GM12878 (cell line): ENCODE data around the gene AGAP3. TPM values are rescaled to one million over a fixed set of nuclear protein-coding genes. Genes with fewer than 3 reads are reported as not detected.

Experiments
- ATAC-seq: fragments of 200-7000 bp; cut with Tn5 transposase; 3 replicates; pipeline ENCODE4 v1.9.1; 2020; ENCODE audit warnings: mild to moderate bottlenecking, moderate library complexity
- BruUV-seq: library from RNA; stranded (reverse); fragments of 400-500 nt; replicated peaks from 2 replicates; lab custom pipeline; 2021; lab: Mats Ljungman, UMichigan
- CTCF ChIA-PET: fragments of 300-600 bp; sonication (Branson Sonifier 250); formaldehyde crosslinking; extraction: SDS; loops from one replicate; lab custom pipeline; 2021; ENCODE audit warnings: inconsistent platforms; lab: Yijun Ruan, JAX
- POLR2A ChIA-PET: fragments of 350-600 bp; formaldehyde crosslinking; extraction: SDS; loops from one replicate; lab custom pipeline; 2021; ENCODE audit warnings: inconsistent platforms; lab: Charles Lee
- RAD21 ChIA-PET: fragments of 300-600 bp; sonication (Branson Sonifier 250); formaldehyde crosslinking; loops from one replicate; lab custom pipeline; 2023; ENCODE audit warnings: antibody characterized with exemption; ENCODE audit not compliant: unreplicated experiment; lab: Charles Lee
- SMC1A ChIA-PET: fragments of 300-600 bp; sonication (Branson Sonifier 250); formaldehyde crosslinking; loops from one replicate; lab custom pipeline; 2023; ENCODE audit not compliant: unreplicated experiment, uncharacterized antibody; lab: Charles Lee
- DNase-seq: peaks from one replicate; pipeline ENCODE4 v3.0.0-alpha.2; 2011; ENCODE audit warnings: low read depth, low spot score
- FAIRE-seq: peaks from 3 replicates; lab custom pipeline; 2011; peaks lifted over from hg19 to GRCh38; lab: Jason Lieb, UNC
- H2AFZ ChIP-seq: 2 replicates; pipeline ENCODE4 v1.6.0; 2011; ENCODE audit warnings: low read depth, low read length, control low read depth; ENCODE audit not compliant: control insufficient read depth
- H3K27ac ChIP-seq: 2 replicates; pipeline ENCODE4 v1.5.1; 2011; ENCODE audit warnings: control low read depth; ENCODE audit not compliant: control insufficient read depth, insufficient read depth
- H3K27me3 ChIP-seq, 2 experiments: replicated peaks in 1 of 2; 2 replicates each; pipeline versions ENCODE4 v1.6.0 to v1.6.1; 2011; ENCODE audit warnings: low read length in 1 of 2; ENCODE audit not compliant: control insufficient read depth in 2 of 2, insufficient read depth in 2 of 2
- H3K36me3 ChIP-seq, 2 experiments: 2 replicates each; pipeline ENCODE4 v1.5.1; 2011; ENCODE audit warnings: low read length in 1 of 2; ENCODE audit not compliant: control insufficient read depth in 2 of 2, insufficient read depth in 2 of 2
- H3K4me1 ChIP-seq: 2 replicates; pipeline ENCODE4 v1.6.1; 2011; ENCODE audit warnings: mild to moderate bottlenecking, low read length, moderate library complexity, mixed read lengths; ENCODE audit not compliant: control insufficient read depth, insufficient read depth
- H3K4me2 ChIP-seq: 2 replicates; pipeline ENCODE4 v1.6.0; 2011; ENCODE audit warnings: control low read depth; ENCODE audit not compliant: control insufficient read depth, insufficient read depth
- H3K4me3 ChIP-seq: fragments of 200-600 bp; sonication (generic); 2 replicates; pipeline ENCODE4 v1.5.1; 2016
- H3K79me2 ChIP-seq: 2 replicates; pipeline ENCODE4 v1.6.0; 2011; ENCODE audit warnings: low read length; ENCODE audit not compliant: control insufficient read depth, insufficient read depth
- H3K9ac ChIP-seq: 2 replicates; pipeline ENCODE4 v1.8.0; 2011; ENCODE audit warnings: low read length, control low read depth, mixed read lengths; ENCODE audit not compliant: control insufficient read depth, insufficient read depth
- H3K9me3 ChIP-seq: replicated peaks from 3 replicates; pipeline ENCODE4 v1.5.1; 2011; ENCODE audit warnings: mild to moderate bottlenecking, low read length; ENCODE audit not compliant: control insufficient read depth, insufficient read depth
- H4K20me1 ChIP-seq: 2 replicates; pipeline ENCODE4 v1.6.0; 2011; ENCODE audit not compliant: control insufficient read depth, insufficient read depth
- BRCA1 ChIP-seq: IDR thresholded peaks from 2 replicates; pipeline ENCODE4 v1.6.1; 2011; ENCODE audit warnings: low read depth, low read length, improper control_type of control experiment
- CBFB ChIP-seq: IDR thresholded peaks from 2 replicates; pipeline ENCODE4 v1.6.1; 2016; ENCODE audit warnings: antibody characterized with exemption, low read depth
- CREM ChIP-seq: IDR thresholded peaks from 2 replicates; pipeline ENCODE4 v1.6.1; 2014; ENCODE audit warnings: antibody characterized with exemption, low read depth
- FOXK2 ChIP-seq: fragments of 450-650 bp; IDR thresholded peaks from 2 replicates; pipeline ENCODE4 v1.6.1; 2017; ENCODE audit warnings: mild to moderate bottlenecking, moderate library complexity
- MEF2A ChIP-seq: IDR thresholded peaks from 2 replicates; pipeline ENCODE4 v1.6.1; 2011; ENCODE audit warnings: low read depth, mild to moderate bottlenecking, low read length, moderate library complexity; ENCODE audit not compliant: insufficient read depth
- NRF1 ChIP-seq: conservative IDR thresholded peaks from 2 replicates; pipeline ENCODE4 v1.6.1; 2011; ENCODE audit warnings: mild to moderate bottlenecking, low read depth, low read length, improper control_type of control experiment
- PML ChIP-seq: IDR thresholded peaks from 2 replicates; pipeline ENCODE4 v1.6.1; 2012; ENCODE audit warnings: low read length, inconsistent platforms
- SP1 ChIP-seq: IDR thresholded peaks from one replicate; pipeline ENCODE4 v1.6.1; 2011; ENCODE audit warnings: low read depth, low read length
- STAT3 ChIP-seq: IDR thresholded peaks from 2 replicates; pipeline ENCODE4 v1.6.1; 2011; ENCODE audit warnings: low read depth, low read length, improper control_type of control experiment
- WGBS: methylation state at CpG from one replicate; pipeline ENCODE4 v1.1.6; 2016; ENCODE audit warnings: low lambda C conversion rate; ENCODE audit not compliant: insufficient replicate concordance, insufficient coverage; ENCODE audit errors: missing lambda C conversion rate; 5-methylcytosine and 5-hydroxymethylcytosine counted together
- in situ Hi-C: fragments of 300-500 bp; cut with MboI; formaldehyde crosslinking; loops from 9 replicates; pipeline ENCODE4 v1.14.3; 2018; ENCODE audit warnings: mixed read lengths
- intact Hi-C: fragments of 100-400 bp; cut with micrococcal nuclease; formaldehyde crosslinking; loops from one replicate; pipeline ENCODE4 v1.14.2; 2022; ENCODE audit not compliant: unreplicated experiment
- polyA plus RNA-seq, 11 experiments: library from polyadenylated mRNA; depleted of rRNA in 4 of 11; unstranded in 6 of 11; stranded (reverse) in 5 of 11; fragments of >200 nt; fragmentation: Nextera tagmentation in 4 of 11; fragmentation: Illumina TruSeq in 1 of 11; extraction: Ambion mirVana in 4 of 11; extraction: Trizol in 1 of 11; gene quantifications; 1 replicate in 1 of 11; 2 replicates in 10 of 11; pipeline versions ENCODE4 v1.2.1 to v1.2.3, GENCODE V29; 2011 to 2016; ENCODE audit warnings: inconsistent platforms in 2 of 11, missing spikeins in 2 of 11, low read depth in 1 of 11
- total RNA-seq, 4 experiments: library from RNA; depleted of rRNA in 3 of 4; stranded (reverse); fragments of >200 nt in 3 of 4; fragmentation: Illumina TruSeq in 1 of 4; extraction: Trizol in 1 of 4; gene quantifications; 2 replicates each; pipeline versions ENCODE4 v1.2.1 to v1.2.3, GENCODE V29; 2013 to 2021
- TF ChIP-seq, protein P1 (sequence below): IDR thresholded peaks from 2 replicates; pipeline ENCODE4 v1.6.1; 2011; ENCODE audit warnings: low read depth, low read length, improper control_type of control experiment, borderline replicate concordance

Gene AGAP3
- total and polyA plus RNA-seq, 10 of the 15 experiments (the other 5 are each of a cell fraction or from before 2014, with no cell fraction given): 1.8 to 68.1 (median 15.7) TPM

DNA sequence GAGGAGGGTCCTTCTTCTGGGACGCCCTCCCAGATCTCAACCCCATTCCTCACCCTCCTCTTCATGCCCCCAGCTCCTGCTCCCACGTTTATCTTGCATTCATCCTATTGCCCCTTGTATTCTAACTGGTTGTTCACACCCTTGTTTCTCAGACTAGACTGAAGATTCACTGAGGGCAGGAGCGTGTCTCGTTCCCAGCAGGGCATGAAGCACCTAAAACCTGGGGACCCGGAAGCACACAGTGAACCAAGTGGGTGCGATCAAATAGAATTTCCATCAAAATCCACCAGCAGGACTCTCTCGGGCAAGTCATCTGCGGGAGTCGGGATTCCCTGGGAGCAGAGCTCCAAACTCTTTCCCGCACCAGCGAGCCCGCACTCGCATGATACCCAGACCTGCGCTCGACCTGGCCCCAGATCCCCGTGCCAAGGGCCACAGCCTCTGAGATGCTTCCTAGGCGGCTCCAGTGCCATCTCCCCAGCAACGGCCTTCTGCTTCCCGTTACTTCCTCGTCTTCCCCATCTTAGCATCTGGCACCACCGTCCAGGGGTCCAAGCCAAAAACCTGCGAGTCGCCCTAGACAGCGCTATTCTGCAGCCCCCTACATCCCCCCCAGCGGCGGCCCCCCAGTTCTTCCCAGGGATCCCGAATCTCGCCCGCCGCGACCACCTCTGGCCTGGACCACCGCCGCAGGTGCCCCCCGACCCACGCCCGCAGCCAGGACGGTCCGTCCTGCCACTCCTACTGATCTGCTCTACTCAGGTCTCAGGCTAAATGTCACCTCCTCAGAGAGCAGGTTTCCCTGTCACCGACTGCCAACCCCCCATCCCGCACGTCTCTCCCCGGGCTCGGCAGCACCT lies 87.3 kb downstream of the AGAP3 start:
- ChIA-PET POLR2A (no interaction called here), CTCF (no interaction called here), RAD21 (no interaction called here), SMC1A (no interaction called here)
- BruUV-seq: no TSS peak
- in situ Hi-C loops: no loop called here
- Histone ChIP-seq H3K27me3 (peaks cover 4 to 14% of the 10 kb centered on the region in 2 experiments; a peak in 3 of 4 replicates), H3K9me3 (no peaks in the 10 kb centered on the region), H3K4me2 (no peak overlapping the region), H3K27ac (no peak overlapping the region), H3K9ac (no peak overlapping the region), H3K4me1 (no peaks in the 10 kb centered on the region), H3K79me2 (no peaks in the 10 kb centered on the region), H3K4me3 (no peak overlapping the region), H4K20me1 (no peaks in the 10 kb centered on the region), H3K36me3 (no peaks in the 10 kb centered on the region), H2AFZ (no peak overlapping the region)
- ATAC-seq (no peak), DNase-seq (no peak), FAIRE-seq (no peak)
- WGBS: 80% methylated on average over 38 of the region's 43 CpGs
- TF ChIP-seq SP1: no peak
- no peak for TF ChIP-seq CREM
- TF ChIP-seq NRF1: no peak
- no peak for TF ChIP-seq PML
- TF ChIP-seq FOXK2: no peak
- TF ChIP-seq MEF2A: no peak
- TF ChIP-seq, protein P1, sequence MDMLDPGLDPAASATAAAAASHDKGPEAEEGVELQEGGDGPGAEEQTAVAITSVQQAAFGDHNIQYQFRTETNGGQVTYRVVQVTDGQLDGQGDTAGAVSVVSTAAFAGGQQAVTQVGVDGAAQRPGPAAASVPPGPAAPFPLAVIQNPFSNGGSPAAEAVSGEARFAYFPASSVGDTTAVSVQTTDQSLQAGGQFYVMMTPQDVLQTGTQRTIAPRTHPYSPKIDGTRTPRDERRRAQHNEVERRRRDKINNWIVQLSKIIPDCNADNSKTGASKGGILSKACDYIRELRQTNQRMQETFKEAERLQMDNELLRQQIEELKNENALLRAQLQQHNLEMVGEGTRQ: no peak
- TF ChIP-seq CBFB: no peak
- no peak for TF ChIP-seq BRCA1
- TF ChIP-seq STAT3: no peak
- intact Hi-C loops: loop anchor here (5.0 kb wide), 1 partner anchor 69 kb away; no protein-coding TSS in a partner anchor
